ENCODE results near the gene NCKAP5.

- TF ChIP-seq CTCF (conservative IDR thresholded peaks at IDR 0.05; ENCODE audit: low read depth, low read length) (no peak), EZH2 (IDR thresholded peaks at IDR 0.05; ENCODE audit: low read length, unreplicated experiment) (no peak), EZH2phosphoT487 (IDR thresholded peaks at IDR 0.05; ENCODE audit: borderline replicate concordance, low read length) (no peak)
Observed at GRCh38 chr2:133045787-133046186, 522.5 kb downstream of the NCKAP5 start.

Data from PC-3 (cell line).